ENCODE data around the gene MMP13.

Gene MMP13

GRCh38 chr11:102940714-102941588 is 14.6 kb downstream of the MMP13 start:
- no peak overlapping the region for H3K4me3 ChIP-seq (ENCODE audit: low read depth, low read length)
- TF ChIP-seq CTCF (IDR thresholded peaks at IDR 0.05; ENCODE audit: control insufficient read depth, extremely low read depth, insufficient read depth), result peak; percentile 83
- DNase-seq (ENCODE audit: low read depth), result peak; percentile 61

- no peak overlapping the region for H3K4me3 ChIP-seq (ENCODE audit: low read depth, low read length)
- no peak for DNase-seq (ENCODE audit: low read depth)
- TF ChIP-seq CTCF (IDR thresholded peaks at IDR 0.05; ENCODE audit: control insufficient read depth, extremely low read depth, insufficient read depth), result no peak
Measured at GRCh38 chr11:102936864-102937509, 18.5 kb downstream of the MMP13 start.

GRCh38 chr11:102935514-102935913 is 20.0 kb downstream of the MMP13 start:
- H3K4me3 ChIP-seq (ENCODE audit: low read depth, low read length), result no peak overlapping the region
- TF ChIP-seq CTCF (IDR thresholded peaks at IDR 0.05; ENCODE audit: control insufficient read depth, extremely low read depth, insufficient read depth), result no peak
- no peak for DNase-seq (ENCODE audit: low read depth)

GRCh38 chr11:102934735-102935134 is 20.8 kb downstream of the MMP13 start:
- no peak for DNase-seq (ENCODE audit: low read depth)
- no peak overlapping the region for H3K4me3 ChIP-seq (ENCODE audit: low read depth, low read length)
- TF ChIP-seq CTCF (IDR thresholded peaks at IDR 0.05; ENCODE audit: control insufficient read depth, extremely low read depth, insufficient read depth), result no peak

GRCh38 chr11:102933627-102934026 is 21.9 kb downstream of the MMP13 start:
- DNase-seq (ENCODE audit: low read depth), result no peak
- no peak overlapping the region for H3K4me3 ChIP-seq (ENCODE audit: low read depth, low read length)
- no peak for TF ChIP-seq CTCF (IDR thresholded peaks at IDR 0.05; ENCODE audit: control insufficient read depth, extremely low read depth, insufficient read depth)

DNA sequence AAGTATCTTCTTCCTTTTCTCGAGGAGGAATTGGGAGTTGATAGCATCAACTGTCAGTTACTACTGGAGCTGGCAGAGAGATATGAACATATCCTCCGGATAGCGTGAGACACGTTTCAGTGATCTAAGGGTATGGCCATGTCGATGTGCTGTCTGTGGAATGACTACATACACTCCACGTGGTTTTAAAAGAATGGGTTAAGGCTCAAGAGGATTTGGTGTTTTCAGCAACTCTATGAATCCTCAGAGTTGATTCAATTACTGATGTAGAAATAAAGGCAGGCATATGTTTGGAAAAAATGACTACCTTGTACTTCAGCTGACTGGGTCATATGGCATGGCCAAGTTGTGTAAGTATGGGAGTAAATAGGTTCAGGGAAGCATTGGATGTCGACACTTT is 22.9 kb downstream of the MMP13 start:
- TF ChIP-seq CTCF (IDR thresholded peaks at IDR 0.05; ENCODE audit: control insufficient read depth, extremely low read depth, insufficient read depth), result no peak
- DNase-seq (ENCODE audit: low read depth), result no peak
- H3K4me3 ChIP-seq (ENCODE audit: low read depth, low read length), result no peak overlapping the region
